RWPE1 (cell line): ENCODE results near the gene CCDC17.

Experiments
- CTCF ChIA-PET: fragments of 350-600 bp; sonication (Branson Sonifier 250); formaldehyde crosslinking; extraction: SDS; loops from one replicate; lab custom pipeline; 2021; lab: Yijun Ruan, JAX
- POLR2A ChIA-PET: fragments of 400-600 bp; formaldehyde crosslinking; extraction: SDS; loops from one replicate; lab custom pipeline; 2020; ENCODE audit warnings: antibody characterized with exemption; ENCODE audit not compliant: low non-redundant PET; lab: Yijun Ruan, JAX
- DNase-seq: peaks from one replicate; pipeline ENCODE4 v3.0.0; 2012; ENCODE audit warnings: low spot score
- H3K27ac ChIP-seq: fragments of 450-650 bp; 2 replicates; pipeline ENCODE4 v1.5.1; 2017
- TF ChIP-seq, protein P1 (sequence below): fragments of 450-650 bp; conservative IDR thresholded peaks from 2 replicates; pipeline ENCODE4 v1.5.1; 2017; ENCODE audit warnings: low read depth, mild to moderate bottlenecking

Gene CCDC17

DNA sequence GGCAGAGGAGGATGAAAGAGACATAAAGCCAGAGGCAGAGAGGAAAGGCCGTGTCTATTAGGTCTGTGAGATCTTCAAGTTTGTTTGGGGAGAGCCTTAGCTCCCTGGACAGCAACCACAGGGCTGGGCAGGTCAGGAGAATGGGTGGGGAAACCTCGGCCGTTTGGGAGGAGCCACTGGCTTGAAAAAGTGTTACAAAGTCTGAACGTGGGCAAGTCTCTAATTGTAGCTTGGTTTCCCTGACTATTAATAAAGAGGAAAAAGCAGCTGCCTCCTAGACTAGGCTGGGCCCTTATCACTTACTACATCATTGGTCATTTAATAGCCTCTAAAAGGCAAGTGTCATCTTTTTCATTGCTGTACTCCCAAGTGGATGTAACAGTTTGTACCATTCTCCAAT lies at the start of gene CCDC17:
TSS of gene CCDC17 (minus strand) at position 83 of the 400 bp plus-strand sequence. CDS start 145 bp downstream, outside the sequence.
- TF ChIP-seq, protein P1, sequence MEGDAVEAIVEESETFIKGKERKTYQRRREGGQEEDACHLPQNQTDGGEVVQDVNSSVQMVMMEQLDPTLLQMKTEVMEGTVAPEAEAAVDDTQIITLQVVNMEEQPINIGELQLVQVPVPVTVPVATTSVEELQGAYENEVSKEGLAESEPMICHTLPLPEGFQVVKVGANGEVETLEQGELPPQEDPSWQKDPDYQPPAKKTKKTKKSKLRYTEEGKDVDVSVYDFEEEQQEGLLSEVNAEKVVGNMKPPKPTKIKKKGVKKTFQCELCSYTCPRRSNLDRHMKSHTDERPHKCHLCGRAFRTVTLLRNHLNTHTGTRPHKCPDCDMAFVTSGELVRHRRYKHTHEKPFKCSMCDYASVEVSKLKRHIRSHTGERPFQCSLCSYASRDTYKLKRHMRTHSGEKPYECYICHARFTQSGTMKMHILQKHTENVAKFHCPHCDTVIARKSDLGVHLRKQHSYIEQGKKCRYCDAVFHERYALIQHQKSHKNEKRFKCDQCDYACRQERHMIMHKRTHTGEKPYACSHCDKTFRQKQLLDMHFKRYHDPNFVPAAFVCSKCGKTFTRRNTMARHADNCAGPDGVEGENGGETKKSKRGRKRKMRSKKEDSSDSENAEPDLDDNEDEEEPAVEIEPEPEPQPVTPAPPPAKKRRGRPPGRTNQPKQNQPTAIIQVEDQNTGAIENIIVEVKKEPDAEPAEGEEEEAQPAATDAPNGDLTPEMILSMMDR, result no peak
- ChIA-PET CTCF (no interaction called here), POLR2A (no interaction called here)
- DNase-seq, result no peak
- peak within 1 kb of the TSS; percentile 58 for H3K27ac ChIP-seq

DNA sequence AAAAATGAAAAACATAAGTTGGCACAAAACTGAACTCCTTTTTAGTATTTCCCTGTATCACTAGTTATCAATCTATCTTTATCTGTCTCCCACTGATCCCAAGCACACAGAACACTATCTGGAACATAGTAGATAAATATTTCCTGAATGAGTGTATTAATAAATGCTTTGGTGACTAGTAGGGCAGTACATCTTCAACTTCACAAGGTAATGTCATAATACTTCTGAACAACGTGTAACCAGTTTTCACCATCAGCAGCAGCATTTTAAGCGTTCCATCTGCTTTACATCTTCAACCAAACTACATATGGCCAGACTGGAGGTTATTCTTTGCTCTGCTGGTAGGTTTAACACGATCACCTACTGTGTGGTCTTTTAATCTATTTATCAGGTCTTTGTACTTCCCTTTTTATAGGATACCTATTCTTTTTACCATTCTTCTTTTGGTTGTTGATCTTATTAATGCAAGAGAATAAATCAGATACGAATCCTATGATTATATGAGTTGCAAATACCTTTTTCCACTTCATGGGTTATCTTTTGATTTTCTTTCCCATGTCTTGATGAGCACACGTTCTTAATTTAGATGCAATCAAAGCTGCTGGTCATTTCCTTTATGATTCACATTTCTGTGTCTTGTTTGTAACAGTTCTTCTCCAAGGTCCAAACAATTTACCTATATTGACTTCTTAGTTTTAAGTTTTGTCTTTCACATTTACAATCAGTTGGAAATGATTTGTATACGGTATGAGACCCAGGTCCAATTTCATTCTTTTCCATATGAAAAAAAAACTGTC lies 46.2 kb upstream of the CCDC17 start:
- TF ChIP-seq, protein P1, result no peak
- CTCF ChIA-PET, result no interaction called here
- no peak overlapping the region for H3K27ac ChIP-seq
- POLR2A ChIA-PET, result no interaction called here
- DNase-seq, result no peak

DNA sequence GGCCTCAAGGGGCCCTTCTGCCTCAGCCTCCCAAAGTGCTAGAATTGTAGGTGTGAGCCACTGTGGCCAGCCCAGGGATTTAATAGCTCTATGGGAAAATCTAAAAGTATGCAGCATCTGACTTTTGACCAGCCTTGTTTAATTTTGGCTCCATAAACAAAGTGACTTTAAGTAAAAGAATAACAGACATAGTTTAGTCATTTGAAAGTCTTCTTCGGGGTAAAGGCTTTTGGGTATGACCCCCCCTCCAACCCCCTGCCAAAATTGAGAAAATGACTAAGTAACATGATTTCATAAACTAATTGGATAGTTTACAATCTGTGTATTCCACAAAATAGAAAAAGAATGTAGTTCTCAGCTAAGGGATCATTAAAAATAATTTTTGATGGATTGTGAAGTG lies 45.5 kb upstream of the CCDC17 start:
- ChIA-PET CTCF (no interaction called here), POLR2A (no interaction called here)
- no peak for DNase-seq
- H3K27ac ChIP-seq, result no peak overlapping the region
- TF ChIP-seq, protein P1, result no peak

DNA sequence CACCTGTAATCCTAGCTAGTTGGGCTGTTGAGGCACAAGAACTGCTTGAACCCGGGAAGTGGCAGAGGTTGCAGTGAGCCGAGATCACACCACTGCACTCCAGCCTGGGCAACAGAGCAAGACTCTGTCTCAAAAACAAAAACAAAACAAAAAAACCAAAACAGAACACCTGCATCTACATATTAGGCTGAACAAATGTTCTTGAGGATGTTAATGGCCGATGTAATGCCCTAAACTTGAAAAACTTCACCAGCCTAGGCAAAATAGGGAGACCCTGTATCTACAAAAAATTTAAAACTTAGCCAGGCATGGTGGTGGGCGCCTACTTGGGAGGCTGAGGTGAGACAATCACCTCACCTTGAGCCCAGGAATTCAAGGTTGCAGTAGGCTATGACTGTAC lies 44.7 kb upstream of the CCDC17 start:
- no peak for DNase-seq
- ChIA-PET POLR2A (no interaction called here), CTCF (no interaction called here)
- no peak overlapping the region for H3K27ac ChIP-seq
- TF ChIP-seq, protein P1, result no peak

DNA sequence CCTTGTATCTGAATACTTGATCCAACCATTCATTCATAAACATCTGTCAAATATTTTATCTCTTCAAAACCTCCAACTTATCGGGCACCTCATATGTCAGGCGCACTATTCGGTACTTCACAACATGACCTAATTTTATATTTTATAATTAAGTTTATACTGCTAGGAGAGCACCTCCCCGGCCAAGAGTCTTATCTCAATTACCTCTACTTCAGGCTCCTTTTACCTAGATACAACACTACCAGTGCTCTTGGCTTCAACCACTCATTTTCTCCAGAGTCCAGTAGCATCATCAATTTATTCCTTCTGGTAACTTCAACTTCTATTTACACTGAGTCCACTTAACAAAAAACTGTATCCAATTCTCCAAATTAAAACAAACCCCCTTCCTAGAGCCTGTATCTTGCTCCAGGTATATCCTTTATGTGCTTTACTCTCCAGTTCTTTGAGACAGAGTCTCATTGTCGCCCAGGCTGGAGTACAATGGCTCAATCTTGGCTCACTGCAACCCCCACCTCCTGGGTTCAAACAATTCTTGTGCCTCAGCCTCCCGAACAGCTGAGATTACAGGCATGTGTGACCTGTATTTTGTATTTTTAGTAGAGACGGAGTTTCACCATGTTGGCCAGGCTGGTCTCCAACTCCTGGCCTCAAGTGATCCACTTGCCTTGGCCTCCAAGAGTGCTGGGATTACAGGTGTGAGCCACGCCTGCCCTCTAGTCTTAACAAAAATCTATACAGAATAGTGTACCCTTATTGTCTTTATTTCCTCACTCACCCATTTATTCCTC lies 43.7 kb upstream of the CCDC17 start:
- POLR2A ChIA-PET, result no interaction called here
- TF ChIP-seq, protein P1, result no peak
- CTCF ChIA-PET, result no interaction called here

DNA sequence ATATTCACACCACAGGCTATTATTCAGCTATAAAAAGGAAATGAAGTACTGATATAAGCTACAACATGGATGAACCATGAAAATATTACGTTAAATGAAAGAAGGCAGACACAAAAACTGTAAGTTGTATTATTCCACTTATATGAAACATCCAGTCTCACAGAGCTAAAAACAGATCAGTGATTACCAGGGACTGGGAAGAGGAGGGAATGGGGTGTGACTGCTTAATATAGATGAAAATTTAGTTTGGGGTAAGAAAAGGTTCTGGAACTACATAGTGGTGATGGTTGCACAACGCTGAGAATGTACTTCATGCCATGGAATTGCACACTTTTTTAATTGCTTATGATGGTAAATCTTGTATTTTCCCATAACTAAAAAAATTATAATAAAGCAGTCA lies 43.0 kb upstream of the CCDC17 start:
- ChIA-PET CTCF (no interaction called here), POLR2A (no interaction called here)
- TF ChIP-seq, protein P1, result no peak
- DNase-seq, result no peak
- no peak overlapping the region for H3K27ac ChIP-seq

More for the DNA sequence above, 43.7 kb upstream of the CCDC17 start:
- no peak for DNase-seq
- no peak overlapping the region for H3K27ac ChIP-seq
